Liver (tissue), 9 donors: Measurements from ENCODE around the gene NHLRC1. TPM values are rescaled to one million over a fixed set of nuclear protein-coding genes. Genes with fewer than 3 reads are reported as not detected.

ENCODE experiments used
- DNase-seq: peaks from one replicate; pipeline ENCODE4 v3.0.0-alpha.2; 2017; ENCODE audit warnings: low spot score
- H3K27ac ChIP-seq, 2 donors: one replicate each; pipeline ENCODE4 v1.7.0; 2013; ENCODE audit warnings: inconsistent platforms in 2 of 2, low read length in 2 of 2, control low read depth in 1 of 2, low read depth in 1 of 2, mild to moderate bottlenecking in 1 of 2
- H3K27me3 ChIP-seq, 4 donors: one replicate each; pipeline versions ENCODE4 v1.6.1 to v1.7.0; 2013; ENCODE audit warnings: low read length in 3 of 4, inconsistent platforms in 1 of 4, mild to moderate bottlenecking in 1 of 4, moderate library complexity in 1 of 4; ENCODE audit not compliant: control insufficient read depth in 4 of 4, insufficient read depth in 4 of 4
- H3K36me3 ChIP-seq, 4 donors: one replicate each; pipeline versions ENCODE4 v1.6.1 to v1.7.0; 2013; ENCODE audit warnings: low read length in 3 of 4, mild to moderate bottlenecking in 3 of 4, low read depth in 1 of 4, moderate library complexity in 1 of 4; ENCODE audit not compliant: control insufficient read depth in 4 of 4, insufficient read depth in 3 of 4
- H3K4me1 ChIP-seq, 4 donors: one replicate each; pipeline versions ENCODE4 v1.6.1 to v1.7.0; 2013; ENCODE audit warnings: low read length in 3 of 4, mild to moderate bottlenecking in 3 of 4, moderate library complexity in 1 of 4; ENCODE audit not compliant: control insufficient read depth in 4 of 4, insufficient read depth in 4 of 4
- H3K4me3 ChIP-seq, 3 donors: one replicate each; pipeline versions ENCODE4 v1.6.1 to v1.7.0; 2013; ENCODE audit warnings: low read length in 3 of 3, control low read depth in 1 of 3, low read depth in 1 of 3, mild to moderate bottlenecking in 1 of 3
- H3K9ac ChIP-seq, 2 donors: one replicate each; pipeline ENCODE4 v1.7.0; 2013; ENCODE audit warnings: low read length in 2 of 2, mild to moderate bottlenecking in 2 of 2, moderate library complexity in 2 of 2, control low read depth in 1 of 2, low read depth in 1 of 2
- H3K9me3 ChIP-seq, 4 donors: one replicate each; pipeline versions ENCODE4 v1.6.1 to v1.7.0; 2013; ENCODE audit warnings: low read length in 3 of 4; ENCODE audit not compliant: control insufficient read depth in 4 of 4
- EGR1 ChIP-seq, 2 donors: IDR thresholded peaks; 2 replicates each; pipeline ENCODE4 v1.6.1; 2016 to 2018; ENCODE audit warnings: antibody characterized with exemption in 2 of 2, low read depth in 2 of 2
- FOXA1 ChIP-seq: IDR thresholded peaks from 2 replicates; pipeline ENCODE4 v1.6.1; 2016; ENCODE audit warnings: antibody characterized with exemption
- FOXA2 ChIP-seq: IDR thresholded peaks from 2 replicates; pipeline ENCODE4 v1.6.1; 2016; ENCODE audit warnings: antibody characterized with exemption
- GABPA ChIP-seq, 2 donors: IDR thresholded peaks in 1 of 2; conservative IDR thresholded peaks in 1 of 2; 2 replicates each; pipeline ENCODE4 v1.6.1; 2016; ENCODE audit warnings: antibody characterized with exemption in 2 of 2, mild to moderate bottlenecking in 1 of 2, moderate library complexity in 1 of 2
- HNF4A ChIP-seq, 2 donors: conservative IDR thresholded peaks; 2 replicates each; pipeline ENCODE4 v1.6.1; 2016; ENCODE audit warnings: antibody characterized with exemption in 2 of 2, mild to moderate bottlenecking in 2 of 2
- HNF4G ChIP-seq: IDR thresholded peaks from 2 replicates; pipeline ENCODE4 v1.6.1; 2016; ENCODE audit warnings: antibody characterized with exemption
- JUND ChIP-seq, 2 donors: IDR thresholded peaks; 2 replicates each; pipeline ENCODE4 v1.6.1; 2016; ENCODE audit warnings: antibody characterized with exemption in 2 of 2
- NR2F2 ChIP-seq: IDR thresholded peaks from 2 replicates; pipeline ENCODE4 v1.6.1; 2016; ENCODE audit warnings: antibody characterized with exemption
- RAD21 ChIP-seq, 2 donors: IDR thresholded peaks; 2 replicates each; pipeline ENCODE4 v1.6.1; 2016; ENCODE audit warnings: antibody characterized with exemption in 2 of 2, mild to moderate bottlenecking in 2 of 2
- RXRA ChIP-seq, 2 donors: IDR thresholded peaks; 2 replicates each; pipeline ENCODE4 v1.6.1; 2017 to 2018; ENCODE audit warnings: antibody characterized with exemption in 2 of 2, mild to moderate bottlenecking in 1 of 2
- SP1 ChIP-seq: IDR thresholded peaks from 2 replicates; pipeline ENCODE4 v1.6.1; 2018; ENCODE audit warnings: antibody characterized with exemption, mild to moderate bottlenecking
- TAF1 ChIP-seq: conservative IDR thresholded peaks from 2 replicates; pipeline ENCODE4 v1.6.1; 2016; ENCODE audit warnings: antibody characterized with exemption, mild to moderate bottlenecking
- YY1 ChIP-seq: IDR thresholded peaks from 2 replicates; pipeline ENCODE4 v1.6.1; 2016; ENCODE audit warnings: antibody characterized with exemption, mild to moderate bottlenecking
- WGBS: extraction: QIAGEN DNeasy Blood & Tissue Kit; methylation state at CpG from one replicate; pipeline ENCODE4 v1.1.7; 2013; 5-methylcytosine and 5-hydroxymethylcytosine counted together
- polyA plus RNA-seq, 2 donors: library from polyadenylated mRNA; stranded (reverse) in 1 of 2; unstranded in 1 of 2; fragments of 200-250 nt in 1 of 2; fragments of >200 nt in 1 of 2; fragmentation: Nextera tagmentation in 1 of 2; extraction: Ambion mirVana in 1 of 2; gene quantifications; one replicate each; pipeline versions ENCODE4 v1.2.1 to v1.2.3, GENCODE V29; 2013 to 2015
- total RNA-seq, 2 donors: library from RNA; depleted of rRNA; stranded (reverse); fragments of >200 nt; gene quantifications; one replicate each; pipeline ENCODE4 v1.2.3, GENCODE V29; 2014
- TF ChIP-seq, protein P1 (sequence below): IDR thresholded peaks from 2 replicates; pipeline ENCODE4 v1.6.1; 2016; ENCODE audit warnings: antibody characterized with exemption
- TF ChIP-seq, protein P2 (sequence below): IDR thresholded peaks from 2 replicates; pipeline ENCODE4 v1.6.1; 2016; ENCODE audit warnings: antibody characterized with exemption
- TF ChIP-seq, protein P3 (sequence below): IDR thresholded peaks from 2 replicates; pipeline ENCODE4 v1.6.1; 2016; ENCODE audit warnings: antibody characterized with exemption
- TF ChIP-seq, protein P4 (sequence below): fragments of 150-350 bp; IDR thresholded peaks from 2 replicates; pipeline ENCODE4 v1.5.1; 2017; ENCODE audit warnings: improper control_type of control experiment, low read depth, low read length; ENCODE audit not compliant: missing input control
- TF ChIP-seq, protein P5 (sequence below): IDR thresholded peaks from 2 replicates; pipeline ENCODE4 v1.6.1; 2016; ENCODE audit warnings: antibody characterized with exemption, mild to moderate bottlenecking
- donor health status: healthy.
- donor health status: healthy.
- donor health status: healthy.
- donor health status: healthy.
- donor health status: healthy.

NHLRC1 gene
- total and polyA plus RNA-seq, 4 donors: 2.1 to 4.4 (median 3.0) TPM

DNA sequence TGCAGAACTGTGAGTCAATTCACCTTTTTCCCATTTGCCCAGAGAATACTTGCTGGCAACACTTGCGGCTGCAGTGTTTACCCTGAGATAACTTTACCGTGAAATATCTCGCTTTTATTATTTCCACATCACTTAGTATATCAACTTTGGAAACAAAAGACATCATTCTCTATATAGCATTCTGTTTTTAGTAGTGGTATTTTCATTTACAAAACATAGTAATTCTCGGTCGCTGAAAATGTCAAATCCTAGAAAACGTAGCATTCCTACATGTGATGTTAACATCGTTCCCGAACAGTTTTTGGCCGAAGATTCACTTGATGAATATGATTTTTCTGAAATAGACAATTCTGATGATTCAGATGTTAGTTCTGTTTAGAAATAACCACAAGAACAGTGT is 52.0 kb downstream of the NHLRC1 start:
- DNase-seq: no peak
- WGBS: 89% methylated on average over 9 of the region's 9 CpGs
- no peaks in the 10 kb centered on the region for H3K36me3 ChIP-seq
- no peak overlapping the region for H3K9ac ChIP-seq
- H3K9me3 ChIP-seq: no peaks in the 10 kb centered on the region
- no peaks in the 10 kb centered on the region for H3K4me1 ChIP-seq
- TF ChIP-seq, protein P1, sequence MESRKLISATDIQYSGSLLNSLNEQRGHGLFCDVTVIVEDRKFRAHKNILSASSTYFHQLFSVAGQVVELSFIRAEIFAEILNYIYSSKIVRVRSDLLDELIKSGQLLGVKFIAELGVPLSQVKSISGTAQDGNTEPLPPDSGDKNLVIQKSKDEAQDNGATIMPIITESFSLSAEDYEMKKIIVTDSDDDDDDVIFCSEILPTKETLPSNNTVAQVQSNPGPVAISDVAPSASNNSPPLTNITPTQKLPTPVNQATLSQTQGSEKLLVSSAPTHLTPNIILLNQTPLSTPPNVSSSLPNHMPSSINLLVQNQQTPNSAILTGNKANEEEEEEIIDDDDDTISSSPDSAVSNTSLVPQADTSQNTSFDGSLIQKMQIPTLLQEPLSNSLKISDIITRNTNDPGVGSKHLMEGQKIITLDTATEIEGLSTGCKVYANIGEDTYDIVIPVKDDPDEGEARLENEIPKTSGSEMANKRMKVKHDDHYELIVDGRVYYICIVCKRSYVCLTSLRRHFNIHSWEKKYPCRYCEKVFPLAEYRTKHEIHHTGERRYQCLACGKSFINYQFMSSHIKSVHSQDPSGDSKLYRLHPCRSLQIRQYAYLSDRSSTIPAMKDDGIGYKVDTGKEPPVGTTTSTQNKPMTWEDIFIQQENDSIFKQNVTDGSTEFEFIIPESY: no peak
- TF ChIP-seq, protein P2, sequence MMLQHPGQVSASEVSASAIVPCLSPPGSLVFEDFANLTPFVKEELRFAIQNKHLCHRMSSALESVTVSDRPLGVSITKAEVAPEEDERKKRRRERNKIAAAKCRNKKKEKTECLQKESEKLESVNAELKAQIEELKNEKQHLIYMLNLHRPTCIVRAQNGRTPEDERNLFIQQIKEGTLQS: no peak
- TF ChIP-seq RXRA (IDR thresholded peaks at IDR 0.05): no peak
- no peak for TF ChIP-seq YY1
- TF ChIP-seq RAD21 (IDR thresholded peaks at IDR 0.05): no peak
- TF ChIP-seq EGR1 (IDR thresholded peaks at IDR 0.05; ENCODE audit: low read depth in 2 of 2): no peak
- TF ChIP-seq FOXA1: no peak
- no peak for TF ChIP-seq NR2F2
- TF ChIP-seq, protein P3, sequence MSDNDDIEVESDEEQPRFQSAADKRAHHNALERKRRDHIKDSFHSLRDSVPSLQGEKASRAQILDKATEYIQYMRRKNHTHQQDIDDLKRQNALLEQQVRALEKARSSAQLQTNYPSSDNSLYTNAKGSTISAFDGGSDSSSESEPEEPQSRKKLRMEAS: no peak
- no peak for TF ChIP-seq HNF4G
- TF ChIP-seq, protein P4, sequence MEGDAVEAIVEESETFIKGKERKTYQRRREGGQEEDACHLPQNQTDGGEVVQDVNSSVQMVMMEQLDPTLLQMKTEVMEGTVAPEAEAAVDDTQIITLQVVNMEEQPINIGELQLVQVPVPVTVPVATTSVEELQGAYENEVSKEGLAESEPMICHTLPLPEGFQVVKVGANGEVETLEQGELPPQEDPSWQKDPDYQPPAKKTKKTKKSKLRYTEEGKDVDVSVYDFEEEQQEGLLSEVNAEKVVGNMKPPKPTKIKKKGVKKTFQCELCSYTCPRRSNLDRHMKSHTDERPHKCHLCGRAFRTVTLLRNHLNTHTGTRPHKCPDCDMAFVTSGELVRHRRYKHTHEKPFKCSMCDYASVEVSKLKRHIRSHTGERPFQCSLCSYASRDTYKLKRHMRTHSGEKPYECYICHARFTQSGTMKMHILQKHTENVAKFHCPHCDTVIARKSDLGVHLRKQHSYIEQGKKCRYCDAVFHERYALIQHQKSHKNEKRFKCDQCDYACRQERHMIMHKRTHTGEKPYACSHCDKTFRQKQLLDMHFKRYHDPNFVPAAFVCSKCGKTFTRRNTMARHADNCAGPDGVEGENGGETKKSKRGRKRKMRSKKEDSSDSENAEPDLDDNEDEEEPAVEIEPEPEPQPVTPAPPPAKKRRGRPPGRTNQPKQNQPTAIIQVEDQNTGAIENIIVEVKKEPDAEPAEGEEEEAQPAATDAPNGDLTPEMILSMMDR: no peak
- no peak for TF ChIP-seq JUND (IDR thresholded peaks at IDR 0.05)
- TF ChIP-seq, protein P5, sequence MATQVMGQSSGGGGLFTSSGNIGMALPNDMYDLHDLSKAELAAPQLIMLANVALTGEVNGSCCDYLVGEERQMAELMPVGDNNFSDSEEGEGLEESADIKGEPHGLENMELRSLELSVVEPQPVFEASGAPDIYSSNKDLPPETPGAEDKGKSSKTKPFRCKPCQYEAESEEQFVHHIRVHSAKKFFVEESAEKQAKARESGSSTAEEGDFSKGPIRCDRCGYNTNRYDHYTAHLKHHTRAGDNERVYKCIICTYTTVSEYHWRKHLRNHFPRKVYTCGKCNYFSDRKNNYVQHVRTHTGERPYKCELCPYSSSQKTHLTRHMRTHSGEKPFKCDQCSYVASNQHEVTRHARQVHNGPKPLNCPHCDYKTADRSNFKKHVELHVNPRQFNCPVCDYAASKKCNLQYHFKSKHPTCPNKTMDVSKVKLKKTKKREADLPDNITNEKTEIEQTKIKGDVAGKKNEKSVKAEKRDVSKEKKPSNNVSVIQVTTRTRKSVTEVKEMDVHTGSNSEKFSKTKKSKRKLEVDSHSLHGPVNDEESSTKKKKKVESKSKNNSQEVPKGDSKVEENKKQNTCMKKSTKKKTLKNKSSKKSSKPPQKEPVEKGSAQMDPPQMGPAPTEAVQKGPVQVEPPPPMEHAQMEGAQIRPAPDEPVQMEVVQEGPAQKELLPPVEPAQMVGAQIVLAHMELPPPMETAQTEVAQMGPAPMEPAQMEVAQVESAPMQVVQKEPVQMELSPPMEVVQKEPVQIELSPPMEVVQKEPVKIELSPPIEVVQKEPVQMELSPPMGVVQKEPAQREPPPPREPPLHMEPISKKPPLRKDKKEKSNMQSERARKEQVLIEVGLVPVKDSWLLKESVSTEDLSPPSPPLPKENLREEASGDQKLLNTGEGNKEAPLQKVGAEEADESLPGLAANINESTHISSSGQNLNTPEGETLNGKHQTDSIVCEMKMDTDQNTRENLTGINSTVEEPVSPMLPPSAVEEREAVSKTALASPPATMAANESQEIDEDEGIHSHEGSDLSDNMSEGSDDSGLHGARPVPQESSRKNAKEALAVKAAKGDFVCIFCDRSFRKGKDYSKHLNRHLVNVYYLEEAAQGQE: no peak
- no peak for TF ChIP-seq FOXA2
- TF ChIP-seq GABPA (IDR thresholded peaks at IDR 0.05 in 1 of 2, conservative IDR thresholded peaks at IDR 0.05 in 1 of 2): no peak
- TF ChIP-seq SP1: no peak
- no peak for TF ChIP-seq TAF1
- TF ChIP-seq HNF4A (conservative IDR thresholded peaks at IDR 0.05): no peak
- no peak overlapping the region for H3K4me3 ChIP-seq
- no peaks in the 10 kb centered on the region for H3K27me3 ChIP-seq
- H3K27ac ChIP-seq: no peak overlapping the region

Other genes with a start within 250 kb of the NHLRC1 start
- gene KIF13A, start 135.0 kb downstream of the NHLRC1 start, total RNA-seq: 10 to 100 TPM; 13.7 to 28.1 TPM
- 1 to 10 TPM; 4.3 to 7.5 TPM for gene KIF13A, start 135.0 kb downstream of the NHLRC1 start, polyA plus RNA-seq
- 10 to 100 TPM; 10.3 to 28.6 TPM for gene TPMT, start 32.4 kb upstream of the NHLRC1 start, total RNA-seq
- gene TPMT, start 32.4 kb upstream of the NHLRC1 start, polyA plus RNA-seq: 10 to 100 TPM; 25.3 to 26.2 TPM
- gene KDM1B, start 32.7 kb upstream of the NHLRC1 start, total RNA-seq: 10 to 100 TPM in 1 of 2 donors, 1 to 10 TPM in 1; 9.7 to 10.2 TPM
- gene KDM1B, start 32.7 kb upstream of the NHLRC1 start, polyA plus RNA-seq: 1 to 10 TPM; 1.6 to 3.7 TPM
- 10 to 100 TPM; 24.7 to 92.6 TPM for gene DEK, start 141.9 kb upstream of the NHLRC1 start, total RNA-seq
- 10 to 100 TPM; 19.7 to 29.0 TPM for gene DEK, start 141.9 kb upstream of the NHLRC1 start, polyA plus RNA-seq